ENCODE data around the gene DDIT3.

The DDIT3 gene

DNA sequence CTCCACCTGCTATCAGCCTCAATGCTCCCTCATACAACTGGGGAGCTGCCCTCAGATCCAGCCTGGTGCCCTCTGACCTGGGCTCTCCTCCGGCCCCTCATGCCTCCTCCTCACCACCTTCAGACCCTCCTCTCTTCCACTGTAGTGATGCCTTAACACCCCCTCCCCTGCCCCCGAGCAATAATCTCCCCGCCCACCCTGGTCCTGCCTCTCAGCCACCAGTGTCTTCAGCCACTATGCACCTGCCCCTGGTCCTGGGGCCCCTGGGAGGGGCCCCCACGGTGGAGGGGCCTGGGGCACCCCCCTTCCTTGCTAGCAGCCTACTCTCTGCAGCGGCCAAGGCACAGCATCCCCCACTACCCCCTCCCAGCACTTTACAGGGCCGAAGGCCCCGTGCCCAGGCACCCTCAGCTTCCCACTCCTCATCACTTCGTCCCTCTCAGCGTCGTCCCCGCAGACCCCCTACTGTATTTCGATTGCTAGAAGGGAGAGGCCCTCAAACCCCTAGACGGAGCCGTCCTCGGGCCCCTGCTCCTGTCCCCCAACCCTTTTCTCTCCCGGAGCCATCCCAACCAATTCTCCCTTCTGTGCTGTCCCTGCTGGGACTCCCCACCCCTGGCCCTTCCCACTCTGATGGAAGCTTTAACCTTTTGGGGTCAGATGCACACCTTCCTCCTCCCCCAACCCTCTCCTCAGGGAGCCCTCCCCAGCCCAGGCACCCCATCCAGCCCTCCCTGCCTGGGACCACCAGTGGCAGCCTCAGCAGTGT is 5.5 kb upstream of the DDIT3 start:
- Histone ChIP-seq H3K9me3 (ENCODE audit: control insufficient read depth in 2 of 2, low read length in 2 of 2) (no peaks in the 10 kb centered on the region), H3K9ac (ENCODE audit: low read length in 2 of 2) (no peak overlapping the region), H3K36me3 (ENCODE audit: control insufficient read depth in 2 of 2, insufficient read depth in 2 of 2, low read length in 2 of 2) (peaks cover 32 to 39% of the 10 kb centered on the region in 2 donors), H3K4me3 (ENCODE audit: low read length in 2 of 2) (no peak overlapping the region), H3K4me1 (ENCODE audit: control insufficient read depth, insufficient read depth, low read length) (peaks cover 40% of the 10 kb centered on the region), H3K27ac (ENCODE audit: low read length) (no peak overlapping the region), H3K27me3 (ENCODE audit: control insufficient read depth in 1 of 2, insufficient read depth in 2 of 2, low read length in 2 of 2) (no peaks in the 10 kb centered on the region)

DNA sequence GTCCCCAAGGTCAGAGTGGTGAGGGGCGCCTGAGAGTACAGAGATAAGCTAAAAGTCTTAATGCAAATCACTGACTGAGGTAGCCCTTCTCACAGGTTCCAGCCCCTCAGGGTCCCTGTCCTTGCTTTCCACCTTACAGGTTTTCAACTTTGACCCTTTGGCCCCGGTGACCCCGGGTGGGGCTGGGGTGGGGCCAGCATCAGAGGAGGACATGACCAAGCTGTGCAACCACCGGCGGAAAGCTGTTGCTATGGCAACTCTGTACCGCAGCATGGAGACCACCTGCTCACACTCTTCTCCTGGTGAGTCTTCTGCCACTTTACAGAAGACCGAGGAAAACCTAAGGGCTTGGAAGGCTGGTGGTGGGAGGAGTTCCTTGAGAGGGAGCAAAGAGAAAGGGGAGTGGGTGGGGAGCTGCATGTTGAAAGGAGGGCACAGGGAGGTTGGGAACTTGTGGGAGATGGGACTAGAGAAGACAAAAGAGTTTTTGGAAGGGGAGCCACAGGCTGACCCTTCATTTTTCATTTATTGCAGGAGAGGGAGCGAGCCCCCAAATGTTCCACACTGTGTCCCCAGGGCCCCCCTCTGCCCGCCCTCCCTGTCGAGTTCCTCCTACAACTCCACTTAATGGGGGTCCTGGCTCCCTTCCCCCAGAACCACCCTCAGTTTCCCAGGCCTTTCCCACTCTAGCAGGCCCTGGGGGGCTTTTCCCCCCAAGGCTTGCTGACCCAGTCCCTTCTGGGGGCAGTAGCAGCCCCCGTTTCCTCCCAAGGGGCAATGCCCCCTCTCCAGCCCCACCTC is 4.7 kb upstream of the DDIT3 start:
- peaks cover 43% of the 10 kb centered on the region for H3K4me1 ChIP-seq (ENCODE audit: control insufficient read depth, insufficient read depth, low read length)
- no peaks in the 10 kb centered on the region for H3K9me3 ChIP-seq (ENCODE audit: control insufficient read depth in 2 of 2, low read length in 2 of 2)
- peak overlapping the region in 1 of 2 donors; percentile 86 for H3K4me3 ChIP-seq (ENCODE audit: low read length in 2 of 2)
- H3K27ac ChIP-seq (ENCODE audit: low read length) = peak overlapping the region; percentile 85
- H3K9ac ChIP-seq (ENCODE audit: low read length in 2 of 2) = peak overlapping the region in 1 of 2 donors; percentile 69
- H3K36me3 ChIP-seq (ENCODE audit: control insufficient read depth in 2 of 2, insufficient read depth in 2 of 2, low read length in 2 of 2) = peaks cover 24 to 31% of the 10 kb centered on the region in 2 donors
- no peaks in the 10 kb centered on the region for H3K27me3 ChIP-seq (ENCODE audit: control insufficient read depth in 1 of 2, insufficient read depth in 2 of 2, low read length in 2 of 2)

DNA sequence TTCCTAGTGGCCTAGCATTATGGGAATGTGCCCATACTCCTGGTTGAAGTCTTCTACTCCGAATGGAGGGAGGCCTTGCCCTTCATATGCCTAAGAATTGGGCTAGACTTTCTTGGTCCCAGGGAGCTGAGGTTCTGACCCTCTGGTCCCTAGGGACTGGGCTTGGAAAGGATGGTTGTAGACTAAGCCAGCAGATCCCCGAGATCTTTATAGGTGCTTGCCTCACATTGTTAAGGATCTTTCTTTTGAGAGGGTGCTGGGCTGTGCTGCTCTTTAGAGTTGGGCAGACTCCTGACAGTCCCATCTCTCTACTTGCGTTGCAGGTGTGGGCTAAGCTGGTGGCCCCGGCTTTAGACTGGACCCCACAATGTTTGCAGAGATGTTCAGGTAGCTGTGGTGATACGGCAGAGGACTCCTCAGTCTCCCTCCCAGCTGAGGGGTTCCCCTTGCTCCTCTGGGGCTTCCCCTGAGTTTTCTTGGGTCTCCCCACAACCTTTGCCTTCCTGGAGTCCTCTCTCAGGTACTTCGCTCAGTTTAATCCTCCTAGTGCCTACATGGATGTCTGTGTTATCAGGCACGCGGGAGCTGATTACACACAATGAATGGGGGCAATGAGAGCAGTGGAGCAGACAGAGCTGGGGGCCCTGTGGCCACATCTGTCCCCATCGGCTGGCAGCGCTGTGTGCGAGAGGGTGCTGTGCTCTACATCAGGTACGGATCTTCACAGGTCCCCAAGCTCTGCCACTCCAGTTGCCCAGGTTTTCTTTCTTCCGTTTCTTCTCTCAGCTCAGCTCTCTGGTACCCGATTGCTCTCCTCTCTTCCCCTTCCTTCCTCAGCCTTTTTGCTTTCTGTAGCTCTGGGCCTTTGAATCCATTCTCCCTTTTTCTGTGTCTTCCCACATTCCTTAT is 3.6 kb upstream of the DDIT3 start:
- Histone ChIP-seq H3K4me1 (ENCODE audit: control insufficient read depth, insufficient read depth, low read length) (peaks cover 53% of the 10 kb centered on the region), H3K9me3 (ENCODE audit: control insufficient read depth in 2 of 2, low read length in 2 of 2) (no peaks in the 10 kb centered on the region), H3K27me3 (ENCODE audit: control insufficient read depth in 1 of 2, insufficient read depth in 2 of 2, low read length in 2 of 2) (no peaks in the 10 kb centered on the region), H3K36me3 (ENCODE audit: control insufficient read depth in 2 of 2, insufficient read depth in 2 of 2, low read length in 2 of 2) (peaks cover 18 to 26% of the 10 kb centered on the region in 2 donors), H3K9ac (ENCODE audit: low read length in 2 of 2) (peak overlapping the region; percentile 69 to 86), H3K4me3 (ENCODE audit: low read length in 2 of 2) (peak overlapping the region; percentile 67 to 86), H3K27ac (ENCODE audit: low read length) (peak overlapping the region; percentile 85)

DNA sequence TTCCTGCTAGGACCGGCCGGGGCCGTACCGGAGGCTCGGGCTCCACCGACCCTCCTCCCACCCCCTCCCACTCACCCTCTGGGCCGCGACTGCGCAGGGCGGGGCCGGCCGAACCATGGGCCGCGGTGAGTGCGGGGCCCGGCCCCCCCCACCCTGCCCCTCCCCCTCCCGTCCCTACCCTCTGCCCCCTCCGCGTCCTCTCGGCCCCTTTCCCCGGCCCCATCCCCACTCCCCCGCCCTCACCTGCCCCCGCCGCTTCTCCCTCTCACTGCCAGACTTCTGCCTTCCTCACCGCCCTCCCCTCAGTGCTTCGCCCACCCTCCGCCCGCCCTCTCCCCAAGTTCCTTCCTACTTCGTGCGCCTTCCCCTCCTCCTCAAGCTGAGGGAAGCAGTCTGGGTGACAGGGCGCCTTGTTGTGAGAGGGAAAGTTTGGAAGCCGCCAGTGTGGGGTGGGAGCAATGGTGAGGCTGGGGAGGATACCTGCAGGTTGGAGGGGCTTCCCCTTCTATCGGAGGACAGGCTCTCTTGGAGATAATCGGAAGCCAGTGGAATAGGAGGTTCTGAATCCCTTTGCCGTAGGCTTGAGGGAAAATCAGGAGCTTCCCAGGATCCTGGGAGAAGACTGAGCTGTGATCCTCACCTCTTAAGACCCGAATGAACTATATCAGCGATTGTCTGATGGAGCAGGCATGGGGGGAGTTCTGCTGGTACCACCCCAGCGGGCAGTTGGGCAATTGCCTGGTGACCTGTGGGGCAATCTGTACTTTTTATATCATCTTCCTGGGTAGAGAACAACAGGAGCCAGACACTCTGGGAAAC is 2.8 kb upstream of the DDIT3 start:
- H3K4me3 ChIP-seq (ENCODE audit: low read length in 2 of 2) = peak overlapping the region; percentile 67 to 86
- H3K9ac ChIP-seq (ENCODE audit: low read length in 2 of 2) = peak overlapping the region; percentile 69 to 86
- no peaks in the 10 kb centered on the region for H3K27me3 ChIP-seq (ENCODE audit: control insufficient read depth in 1 of 2, insufficient read depth in 2 of 2, low read length in 2 of 2)
- H3K27ac ChIP-seq (ENCODE audit: low read length) = peak overlapping the region; percentile 85
- peaks cover 62% of the 10 kb centered on the region for H3K4me1 ChIP-seq (ENCODE audit: control insufficient read depth, insufficient read depth, low read length)
- H3K9me3 ChIP-seq (ENCODE audit: control insufficient read depth in 2 of 2, low read length in 2 of 2) = no peaks in the 10 kb centered on the region
- peaks cover 14 to 24% of the 10 kb centered on the region in 2 donors for H3K36me3 ChIP-seq (ENCODE audit: control insufficient read depth in 2 of 2, insufficient read depth in 2 of 2, low read length in 2 of 2)

GRCh38 chr12:57522011-57522886 is 1.9 kb upstream of the DDIT3 start, which contains the start of gene MBD6:
Gene MBD6, plus strand, starts transcription at chr12:57522824. Its CDS starts 1,480 bp downstream, at chr12:57524304.
- H3K9ac ChIP-seq (ENCODE audit: low read length in 2 of 2) = peak within 1 kb of the TSS; percentile 69 to 93
- no peaks in the 10 kb centered on the region for H3K9me3 ChIP-seq (ENCODE audit: control insufficient read depth in 2 of 2, low read length in 2 of 2)
- peaks cover 70% of the 10 kb centered on the region for H3K4me1 ChIP-seq (ENCODE audit: control insufficient read depth, insufficient read depth, low read length)
- H3K27ac ChIP-seq (ENCODE audit: low read length) = peak within 1 kb of the TSS; percentile 100
- H3K4me3 ChIP-seq (ENCODE audit: low read length in 2 of 2) = peak within 1 kb of the TSS; percentile 67 to 86
- H3K36me3 ChIP-seq (ENCODE audit: control insufficient read depth in 2 of 2, insufficient read depth in 2 of 2, low read length in 2 of 2) = peaks cover 14 to 20% of the 10 kb centered on the region in 2 donors
- H3K27me3 ChIP-seq (ENCODE audit: control insufficient read depth in 1 of 2, insufficient read depth in 2 of 2, low read length in 2 of 2) = no peaks in the 10 kb centered on the region

GRCh38 chr12:57521525-57522010 is 1.3 kb upstream of the DDIT3 start:
- Histone ChIP-seq H3K36me3 (ENCODE audit: control insufficient read depth in 2 of 2, insufficient read depth in 2 of 2, low read length in 2 of 2) (peaks cover 17 to 22% of the 10 kb centered on the region in 2 donors), H3K9ac (ENCODE audit: low read length in 2 of 2) (peak overlapping the region; percentile 64 to 93), H3K4me1 (ENCODE audit: control insufficient read depth, insufficient read depth, low read length) (peaks cover 74% of the 10 kb centered on the region), H3K27ac (ENCODE audit: low read length) (peak overlapping the region; percentile 100), H3K27me3 (ENCODE audit: control insufficient read depth in 1 of 2, insufficient read depth in 2 of 2, low read length in 2 of 2) (no peaks in the 10 kb centered on the region), H3K4me3 (ENCODE audit: low read length in 2 of 2) (peak overlapping the region; percentile 48 to 86), H3K9me3 (ENCODE audit: control insufficient read depth in 2 of 2, low read length in 2 of 2) (no peaks in the 10 kb centered on the region)

- Histone ChIP-seq H3K4me3 (ENCODE audit: low read length in 2 of 2) (peak overlapping the region; percentile 99 to 100), H3K27me3 (ENCODE audit: control insufficient read depth in 1 of 2, insufficient read depth in 2 of 2, low read length in 2 of 2) (no peaks in the 10 kb centered on the region), H3K4me1 (ENCODE audit: control insufficient read depth, insufficient read depth, low read length) (peaks cover 64% of the 10 kb centered on the region), H3K9ac (ENCODE audit: low read length in 2 of 2) (peak overlapping the region; percentile 99 to 100), H3K27ac (ENCODE audit: low read length) (peak overlapping the region; percentile 99), H3K9me3 (ENCODE audit: control insufficient read depth in 2 of 2, low read length in 2 of 2) (no peaks in the 10 kb centered on the region), H3K36me3 (ENCODE audit: control insufficient read depth in 2 of 2, insufficient read depth in 2 of 2, low read length in 2 of 2) (peaks cover 30 to 31% of the 10 kb centered on the region in 2 donors)
Observed at GRCh38 chr12:57519796-57520052, 590 bp downstream of the DDIT3 start.

DNA sequence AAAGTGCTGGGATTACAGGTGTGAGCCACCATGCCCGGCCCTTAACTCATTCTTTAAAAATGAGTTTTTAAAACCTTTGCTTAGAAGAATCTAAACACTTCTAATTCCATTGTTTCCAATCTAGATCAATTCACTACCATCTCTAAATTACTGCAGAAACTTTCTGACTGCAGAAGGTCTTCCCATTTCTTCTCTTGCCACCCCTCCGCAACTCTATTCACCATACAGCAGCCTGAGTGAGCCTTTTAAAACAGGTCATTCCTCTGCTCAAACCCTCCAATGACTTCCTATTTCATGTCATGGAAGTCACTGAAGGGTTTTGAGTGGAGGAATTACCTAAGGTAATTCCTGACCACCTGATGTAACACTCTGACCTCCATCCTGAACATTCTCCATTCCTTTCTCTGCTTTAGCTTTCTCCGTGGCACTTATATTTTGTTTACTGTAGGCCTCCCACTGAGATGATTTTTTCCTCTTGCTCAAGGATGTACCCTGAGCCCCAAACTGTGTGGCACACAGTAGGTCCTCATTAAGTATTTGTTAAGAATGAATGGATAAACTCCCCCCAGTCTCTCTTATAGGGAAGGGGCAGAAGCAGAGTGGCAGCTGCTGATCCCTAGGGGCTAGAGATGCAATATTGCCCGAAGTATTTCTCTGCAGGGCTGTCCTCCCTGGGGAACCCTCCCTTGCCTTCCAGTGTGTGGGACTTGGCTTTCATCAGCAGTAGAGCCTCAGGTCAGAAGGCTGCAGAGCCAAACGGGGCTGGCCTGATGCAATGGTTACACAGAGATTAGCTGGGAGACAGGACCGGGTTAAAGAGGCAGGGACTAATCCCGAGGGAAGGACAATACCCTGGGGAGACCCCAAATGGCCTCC is 1.2 kb downstream of the DDIT3 start:
- peak overlapping the region; percentile 99 to 100 for H3K4me3 ChIP-seq (ENCODE audit: low read length in 2 of 2)
- H3K9me3 ChIP-seq (ENCODE audit: control insufficient read depth in 2 of 2, low read length in 2 of 2) = no peaks in the 10 kb centered on the region
- H3K36me3 ChIP-seq (ENCODE audit: control insufficient read depth in 2 of 2, insufficient read depth in 2 of 2, low read length in 2 of 2) = peaks cover 31% of the 10 kb centered on the region in 2 donors
- H3K4me1 ChIP-seq (ENCODE audit: control insufficient read depth, insufficient read depth, low read length) = peaks cover 58% of the 10 kb centered on the region
- H3K9ac ChIP-seq (ENCODE audit: low read length in 2 of 2) = peak overlapping the region; percentile 99 to 100
- peak overlapping the region; percentile 99 for H3K27ac ChIP-seq (ENCODE audit: low read length)
- H3K27me3 ChIP-seq (ENCODE audit: control insufficient read depth in 1 of 2, insufficient read depth in 2 of 2, low read length in 2 of 2) = no peaks in the 10 kb centered on the region

Measured in stomach smooth muscle (tissue), 2 donors.